Mammary epithelial cell (primary cell): ENCODE data around the gene ALG10B.

ENCODE experiments used
- CTCF ChIP-seq, 2 donors: IDR thresholded peaks in 1 of 2; conservative IDR thresholded peaks in 1 of 2; 2 replicates each; pipeline ENCODE4 v1.5.1; 2011 to 2012; ENCODE audit warnings: inconsistent platforms in 2 of 2, low read length in 2 of 2, mild to moderate bottlenecking in 2 of 2, control low read depth in 1 of 2, low read depth in 1 of 2; ENCODE audit not compliant: insufficient read depth in 1 of 2; ENCODE audit errors: extremely low read depth in 1 of 2
- EZH2 ChIP-seq: IDR thresholded peaks from 2 replicates; pipeline ENCODE4 v1.6.1; 2012; ENCODE audit warnings: low read length, inconsistent platforms, borderline replicate concordance

DNA sequence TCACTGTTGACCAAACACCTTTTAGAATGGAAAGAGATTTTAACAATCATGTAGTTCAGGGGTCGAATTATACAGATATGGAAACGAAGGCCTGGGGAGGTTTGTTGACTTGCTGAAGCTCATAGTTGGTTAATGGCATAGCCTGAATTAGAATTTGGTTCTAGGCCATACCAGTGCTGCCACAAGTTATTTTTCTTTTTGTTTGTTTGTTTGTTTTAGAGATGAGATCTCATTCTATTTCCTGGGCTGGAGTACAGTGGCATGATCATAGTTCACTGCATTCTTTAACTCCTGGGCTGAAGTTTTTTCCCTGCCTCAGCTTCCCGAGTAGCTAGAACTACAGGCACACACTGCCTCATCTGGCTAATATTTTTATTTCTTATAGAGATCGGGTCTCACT lies 25.4 kb upstream of the ALG10B start:
- TF ChIP-seq EZH2 (no peak), CTCF (conservative IDR thresholded peaks at IDR 0.05 in 1 of 2, IDR thresholded peaks at IDR 0.05 in 1 of 2; ENCODE audit: extremely low read depth in 1 of 2, insufficient read depth in 1 of 2, low read depth in 1 of 2, low read length in 2 of 2) (no peak)
